ENCODE data around the gene MCF2L. TPM values are rescaled to one million over a fixed set of nuclear protein-coding genes. Genes with fewer than 3 reads are reported as not detected.

The MCF2L gene
- total and polyA plus RNA-seq, 9 of the 15 experiments (the other 6 are each of a cell fraction or from before 2014, with no cell fraction given), result 0.05 to 0.25 (median 0.18) TPM; not detected in 5

GRCh38 chr13:113135281-113135760, 166.3 kb downstream of the MCF2L start:
- no peak overlapping the region for H2AFZ ChIP-seq (ENCODE audit: low read depth, low read length)
- H3K27ac ChIP-seq (ENCODE audit: extremely low read depth, low read depth, low read length), result no peak overlapping the region
- ChIA-PET CTCF (ENCODE audit: low intra/inter-chr PET ratio) (no interaction called here), POLR2A (no interaction called here)
- peaks cover 0 to 4% of the 10 kb centered on the region in 2 experiments; a peak in 2 of 5 replicates for H3K27me3 ChIP-seq (ENCODE audit: control insufficient read depth in 2 of 2, insufficient read depth in 2 of 2, low read length in 2 of 2)
- H3K4me1 ChIP-seq (replicated peaks in 1 of 2; ENCODE audit: control insufficient read depth in 2 of 2, insufficient read depth in 2 of 2, low read length in 2 of 2), result peaks cover 0 to 5% of the 10 kb centered on the region in 2 experiments; a peak in 1 of 5 replicates
- no peaks in the 10 kb centered on the region for H3K9me3 ChIP-seq (replicated peaks; ENCODE audit: control insufficient read depth, insufficient read depth, low read depth, low read length)
- TF ChIP-seq HMGXB4 (CRISPR knock-in tag; IDR thresholded peaks at IDR 0.05) (no peak), HEY1 (CRISPR knock-in tag; IDR thresholded peaks at IDR 0.05; ENCODE audit: borderline replicate concordance) (no peak), GTF2E2 (tag; IDR thresholded peaks at IDR 0.05) (no peak), ZNF695 (CRISPR knock-in tag; IDR thresholded peaks at IDR 0.05) (no peak)
- no peaks in the 10 kb centered on the region for H3K9me1 ChIP-seq (ENCODE audit: control insufficient read depth, insufficient read depth, low read length)
- FAIRE-seq (no peak), DNase-seq (ENCODE audit: extremely low read depth in 1 of 4, low spot score in 3 of 4) (no peak), ATAC-seq (no peak)
- in situ Hi-C loops (cut with MboI) (no loop called here), intact Hi-C loops (cut with micrococcal nuclease) (no loop called here)
- H3K4me2 ChIP-seq (ENCODE audit: insufficient read depth, low read length), result no peak overlapping the region
- H3K36me3 ChIP-seq (ENCODE audit: control insufficient read depth, insufficient read depth, low read length), result no peaks in the 10 kb centered on the region
- WGBS (ENCODE audit: insufficient coverage, low coverage, missing lambda C conversion rate), result 0% methylated on average over 2 of the region's 2 CpGs
- BruUV-seq (replicated peaks), result no TSS peak
- H3K9ac ChIP-seq (ENCODE audit: insufficient read depth in 1 of 2, low read depth in 2 of 2, low read length in 2 of 2), result no peak overlapping the region
- H3K4me3 ChIP-seq, result no peak overlapping the region
- H4K20me1 ChIP-seq (replicated peaks; ENCODE audit: control insufficient read depth, insufficient read depth, low read length), result no peaks in the 10 kb centered on the region
- H3K79me2 ChIP-seq (ENCODE audit: control insufficient read depth, insufficient read depth, low read length), result no peaks in the 10 kb centered on the region

All from K562 (cell line).